Stimulated activated CD4-positive, alpha-beta T cell treated with anti-CD3 and anti-CD28 coated beads, TNF-alpha, amount 100 ng/mL, for 48 hours (primary cell): ENCODE measurements around the gene INTS2.
A peak's percentile ranks its signal among the peaks of the same experiment; 100 is the strongest.
"Not testable (repeated sequence)": the region's sequence is repeated elsewhere in the genome, so short reads cannot be mapped to it uniquely, and the experiment has no call there.

Experiments used
- DNase-seq, 3 donors: peaks; one replicate each; pipeline ENCODE4 v3.0.0-alpha.2; 2020; ENCODE audit warnings: low read depth in 3 of 3

The INTS2 gene

DNA sequence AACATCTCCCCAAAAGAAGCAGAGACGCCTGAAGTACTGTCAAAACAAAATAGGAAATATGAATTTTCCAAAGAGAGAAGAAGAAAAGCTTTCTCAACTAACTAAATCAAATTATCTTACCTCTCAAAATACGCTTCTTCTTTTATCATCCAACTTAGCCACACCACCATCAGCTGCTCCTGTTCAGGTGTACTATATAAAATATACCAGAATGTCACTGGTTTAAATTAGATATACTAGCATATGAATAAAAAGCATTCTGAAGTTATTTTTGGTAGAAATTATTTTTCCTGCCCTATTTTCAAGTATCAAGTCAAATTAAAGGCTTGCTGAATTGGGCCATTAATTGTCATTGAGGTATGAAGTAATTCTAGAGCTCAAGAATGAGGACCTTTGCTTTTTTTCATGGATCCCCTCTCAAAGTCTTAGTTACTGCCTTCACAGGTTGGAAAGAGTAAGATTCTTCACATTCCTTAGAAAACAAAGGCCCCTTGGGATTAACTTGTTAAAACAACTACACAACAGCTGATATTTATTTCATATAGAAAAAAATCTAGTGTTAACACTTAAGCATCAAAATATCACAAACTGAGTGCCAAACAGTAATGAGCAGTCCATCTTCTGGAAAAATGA lies 30.1 kb downstream of the INTS2 start:
- DNase-seq: no peak

- no peak for DNase-seq
Observed at GRCh38 chr17:61895391-61895790, 32.4 kb downstream of the INTS2 start.

DNA sequence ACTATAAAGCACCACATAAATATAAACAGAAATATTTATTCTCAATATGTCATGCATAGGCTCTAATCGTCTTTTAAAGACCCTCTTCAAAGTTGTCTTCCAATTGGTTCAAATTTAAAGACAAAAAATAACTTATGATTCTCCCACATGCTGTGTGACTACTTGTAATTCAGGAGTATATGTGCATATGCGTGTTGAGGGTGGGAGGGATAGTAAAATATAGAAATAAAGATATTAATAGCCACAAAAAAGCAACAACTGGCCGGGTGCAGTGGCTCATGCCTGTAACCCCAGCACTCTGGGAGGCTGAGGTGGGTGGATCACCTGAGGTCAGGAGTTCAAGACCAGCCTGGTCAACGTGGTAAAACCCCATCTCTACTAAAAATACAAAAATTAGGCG lies 33.5 kb downstream of the INTS2 start:
- not testable (repeated sequence) for DNase-seq

DNA sequence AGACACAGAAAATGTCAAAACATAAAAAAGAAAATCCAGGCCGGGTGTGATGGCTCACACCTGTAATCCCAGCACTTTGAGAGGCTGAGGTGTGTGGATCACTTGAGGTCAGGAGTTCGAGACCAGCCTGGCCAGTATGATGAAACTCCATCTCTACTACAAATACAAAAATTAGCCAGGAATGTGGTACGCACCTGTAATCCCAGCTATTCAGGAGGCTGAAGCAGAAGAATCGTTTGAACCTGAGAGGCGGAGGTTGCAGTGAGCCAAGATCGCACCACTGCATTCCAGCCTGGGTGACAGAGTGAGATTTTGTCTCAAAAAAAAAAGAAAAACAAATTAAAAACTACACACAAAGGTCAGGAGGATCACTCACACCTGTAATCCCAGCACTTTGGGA lies 40.0 kb downstream of the INTS2 start:
- not testable (repeated sequence) for DNase-seq

GRCh38 chr17:61885865-61886264 lies 41.9 kb downstream of the INTS2 start:
- not testable (repeated sequence) for DNase-seq

GRCh38 chr17:61884864-61885263 lies 42.9 kb downstream of the INTS2 start:
- no peak for DNase-seq

- no peak for DNase-seq
Observed at GRCh38 chr17:61880589-61881102, 47.1 kb downstream of the INTS2 start.

DNA sequence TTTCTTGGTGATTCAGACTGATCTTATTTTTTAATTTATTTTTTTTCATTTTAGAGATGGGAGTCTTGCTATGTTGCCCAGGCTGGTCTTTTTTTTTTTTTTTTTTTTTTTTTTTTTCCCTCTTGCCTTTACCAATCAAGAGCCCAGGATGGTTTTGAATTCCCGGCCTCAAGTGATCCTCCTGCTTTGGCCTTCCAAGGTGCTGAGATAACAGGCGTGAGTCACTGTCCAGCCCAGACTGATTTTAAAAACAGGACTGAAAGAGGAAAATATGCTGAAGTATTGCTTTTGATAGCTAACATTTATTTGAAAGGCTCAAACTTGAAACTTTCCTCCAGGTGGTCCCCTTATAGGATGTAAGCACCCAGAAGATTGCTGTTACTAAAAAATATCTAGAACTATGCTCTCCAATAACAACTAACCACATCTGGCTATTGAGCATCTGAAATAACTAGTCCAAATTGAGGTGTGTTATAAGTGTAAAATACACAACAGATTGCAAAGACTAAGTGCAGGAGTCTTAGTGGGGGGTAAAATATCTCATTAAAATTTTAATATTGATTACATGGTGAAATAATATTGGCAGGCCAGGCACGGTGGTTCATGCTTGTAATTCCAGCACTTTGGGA lies 48.7 kb downstream of the INTS2 start:
- DNase-seq: no peak

GRCh38 chr17:61878520-61878919 lies 49.3 kb downstream of the INTS2 start:
- DNase-seq: no peak

GRCh38 chr17:61877837-61878236 lies 49.9 kb downstream of the INTS2 start:
- no peak for DNase-seq

GRCh38 chr17:61875804-61876203 lies 52.0 kb downstream of the INTS2 start:
- no peak for DNase-seq

DNA sequence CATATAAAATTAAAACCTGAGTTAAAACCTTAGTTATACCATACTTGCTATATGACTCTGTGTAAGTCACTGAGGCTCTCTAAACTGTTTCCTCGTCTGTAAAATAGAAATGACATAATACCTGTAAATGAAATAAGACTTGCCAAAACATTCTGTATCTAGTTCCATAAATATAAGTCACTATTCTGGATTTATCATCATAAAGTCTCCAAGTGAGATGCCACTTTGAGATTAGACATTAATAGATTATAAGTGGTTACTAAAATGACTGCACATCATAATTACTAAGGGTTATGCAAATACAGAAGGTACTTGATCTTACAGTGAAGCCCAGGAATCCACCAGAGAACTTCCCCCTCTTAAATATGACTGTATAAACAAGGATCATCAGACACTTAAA lies 52.5 kb downstream of the INTS2 start:
- DNase-seq: no peak

- DNase-seq: no peak
Observed at GRCh38 chr17:61874075-61874474, 53.7 kb downstream of the INTS2 start.

GRCh38 chr17:61872099-61872498 lies 55.7 kb downstream of the INTS2 start:
- no peak for DNase-seq

DNA sequence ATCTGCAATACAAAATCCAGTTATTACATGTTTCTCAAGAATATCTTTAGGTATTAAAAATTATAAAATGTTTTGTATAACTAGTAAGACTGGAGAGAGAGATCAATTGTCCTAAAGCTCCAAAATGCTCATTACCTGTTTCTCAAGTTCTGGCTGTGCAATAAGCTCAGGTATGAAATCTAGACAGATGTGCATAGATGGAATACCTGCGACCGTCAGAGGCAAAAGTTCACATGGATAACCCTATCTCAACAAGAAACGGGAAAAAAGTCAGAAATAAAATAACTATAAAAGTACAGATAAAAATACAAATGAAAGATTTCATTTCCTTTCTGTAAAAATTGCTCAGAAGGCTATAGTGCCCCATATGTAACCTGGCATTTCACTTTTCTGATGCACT lies 58.6 kb downstream of the INTS2 start:
- no peak for DNase-seq

- no peak for DNase-seq
Observed at GRCh38 chr17:61868074-61868473, 59.7 kb downstream of the INTS2 start.

- DNase-seq: no peak
Observed at GRCh38 chr17:61867033-61867432, 60.7 kb downstream of the INTS2 start.

- no peak for DNase-seq
Observed at GRCh38 chr17:61863801-61864126, 64.0 kb downstream of the INTS2 start.

GRCh38 chr17:61862975-61863800 lies 64.6 kb downstream of the INTS2 start, which contains the start of gene BRIP1:
Gene BRIP1, minus strand, starts transcription at chr17:61863528. Its CDS starts 1,989 bp downstream, at chr17:61861539.
- peak; percentile 82 to 87 (median 86) for DNase-seq

DNA sequence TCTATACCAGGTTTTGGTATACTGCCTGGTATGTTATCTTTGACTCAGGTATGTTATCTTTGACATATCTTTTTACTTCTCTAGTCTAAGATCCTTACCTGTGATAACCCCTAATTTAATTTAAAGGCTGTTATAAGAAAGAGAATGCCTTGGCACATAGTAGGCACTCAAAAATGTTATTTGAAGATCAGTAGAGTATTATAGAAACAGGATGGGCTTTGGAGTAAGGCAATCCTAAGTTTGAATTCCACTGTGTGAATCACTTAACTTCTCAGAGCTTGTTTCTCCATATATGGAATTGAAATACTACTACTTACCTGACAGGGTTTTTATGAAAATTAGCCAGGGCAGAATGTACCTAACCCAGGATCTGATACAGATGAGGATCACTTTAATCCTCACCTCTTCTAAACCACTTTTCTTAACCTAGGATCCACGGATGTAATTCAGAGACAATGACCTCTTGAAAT lies 65.6 kb downstream of the INTS2 start:
- no peak for DNase-seq

DNA sequence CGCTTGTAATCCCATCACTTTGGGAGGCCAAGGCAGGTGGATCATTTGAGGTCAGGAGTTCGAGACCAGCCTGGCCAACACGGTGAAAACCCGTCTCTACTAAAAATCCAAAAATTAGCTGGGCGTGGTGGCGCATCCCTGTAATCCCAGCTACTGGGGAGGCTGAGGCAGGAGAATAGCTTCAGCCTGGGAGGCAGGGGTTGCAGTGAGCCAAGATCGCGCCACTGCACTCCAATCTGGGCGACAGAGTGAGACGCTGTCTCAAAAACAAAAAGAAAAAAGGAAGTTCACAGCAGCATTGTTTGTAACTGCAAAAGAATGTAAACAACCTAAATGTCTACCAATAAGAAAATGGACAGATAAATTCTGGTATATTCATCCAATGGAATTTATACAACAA lies 67.4 kb downstream of the INTS2 start:
- not testable (repeated sequence) for DNase-seq

GRCh38 chr17:61856035-61856434 lies 71.7 kb downstream of the INTS2 start:
- DNase-seq: no peak

GRCh38 chr17:61852857-61853256 lies 74.9 kb downstream of the INTS2 start:
- DNase-seq: no peak
